GM18526 (cell line): ENCODE results near the gene ATG7.

Experiments used
- POLR2A ChIP-seq: IDR thresholded peaks from 3 replicates; pipeline ENCODE4 v1.6.1; 2011; ENCODE audit not compliant: insufficient read length; ENCODE audit errors: extremely low read depth

The ATG7 gene

GRCh38 chr3:11312166-11312565 lies 40.0 kb downstream of the ATG7 start:
- TF ChIP-seq POLR2A, result no peak

- no peak for TF ChIP-seq POLR2A
These were observed 45.1 kb downstream of the ATG7 start for GRCh38 chr3:11317300-11317699.

GRCh38 chr3:11322931-11323330 lies 50.7 kb downstream of the ATG7 start:
- TF ChIP-seq POLR2A, result no peak

- no peak for TF ChIP-seq POLR2A
These were observed 51.6 kb downstream of the ATG7 start for GRCh38 chr3:11323813-11324212.

GRCh38 chr3:11327619-11328018 lies 55.4 kb downstream of the ATG7 start:
- no peak for TF ChIP-seq POLR2A

GRCh38 chr3:11328196-11328945 lies 56.2 kb downstream of the ATG7 start:
- no peak for TF ChIP-seq POLR2A

GRCh38 chr3:11329777-11330176 lies 57.6 kb downstream of the ATG7 start:
- TF ChIP-seq POLR2A, result no peak

GRCh38 chr3:11331101-11331500 lies 58.9 kb downstream of the ATG7 start:
- no peak for TF ChIP-seq POLR2A

GRCh38 chr3:11335056-11335608 lies 62.9 kb downstream of the ATG7 start:
- TF ChIP-seq POLR2A, result no peak

- TF ChIP-seq POLR2A, result no peak
These were observed 67.3 kb downstream of the ATG7 start for GRCh38 chr3:11339541-11339940.

- no peak for TF ChIP-seq POLR2A
These were observed 74.2 kb downstream of the ATG7 start for GRCh38 chr3:11346416-11346815.

GRCh38 chr3:11349446-11349845 lies 77.2 kb downstream of the ATG7 start:
- TF ChIP-seq POLR2A, result no peak

- TF ChIP-seq POLR2A, result no peak
These were observed 78.2 kb downstream of the ATG7 start for GRCh38 chr3:11350374-11350773.

- no peak for TF ChIP-seq POLR2A
These were observed 79.3 kb downstream of the ATG7 start for GRCh38 chr3:11351451-11351850.

GRCh38 chr3:11356269-11356668 lies 84.1 kb downstream of the ATG7 start:
- no peak for TF ChIP-seq POLR2A

- TF ChIP-seq POLR2A, result no peak
These were observed 90.4 kb downstream of the ATG7 start for GRCh38 chr3:11362600-11362999.

- TF ChIP-seq POLR2A, result no peak
These were observed 91.5 kb downstream of the ATG7 start for GRCh38 chr3:11363715-11364114.
